Measurements from ENCODE around the gene CBARP.
A peak's percentile ranks its signal among the peaks of the same experiment; 100 is the strongest.

GRCh38 chr19:1248786-1249297 lies 11.0 kb upstream of the CBARP start:
- no peak for TF ChIP-seq EZH2phosphoT487 (IDR thresholded peaks at IDR 0.05)
- TF ChIP-seq CTCF (IDR thresholded peaks at IDR 0.05): peak; percentile 75
